ENCODE results near the gene LIMCH1. TPM values are rescaled to one million over a fixed set of nuclear protein-coding genes. Genes with fewer than 3 reads are reported as not detected.

LIMCH1 gene
- total and polyA plus RNA-seq, 11 donors, result 50.9 to 345 (median 233) TPM

DNA sequence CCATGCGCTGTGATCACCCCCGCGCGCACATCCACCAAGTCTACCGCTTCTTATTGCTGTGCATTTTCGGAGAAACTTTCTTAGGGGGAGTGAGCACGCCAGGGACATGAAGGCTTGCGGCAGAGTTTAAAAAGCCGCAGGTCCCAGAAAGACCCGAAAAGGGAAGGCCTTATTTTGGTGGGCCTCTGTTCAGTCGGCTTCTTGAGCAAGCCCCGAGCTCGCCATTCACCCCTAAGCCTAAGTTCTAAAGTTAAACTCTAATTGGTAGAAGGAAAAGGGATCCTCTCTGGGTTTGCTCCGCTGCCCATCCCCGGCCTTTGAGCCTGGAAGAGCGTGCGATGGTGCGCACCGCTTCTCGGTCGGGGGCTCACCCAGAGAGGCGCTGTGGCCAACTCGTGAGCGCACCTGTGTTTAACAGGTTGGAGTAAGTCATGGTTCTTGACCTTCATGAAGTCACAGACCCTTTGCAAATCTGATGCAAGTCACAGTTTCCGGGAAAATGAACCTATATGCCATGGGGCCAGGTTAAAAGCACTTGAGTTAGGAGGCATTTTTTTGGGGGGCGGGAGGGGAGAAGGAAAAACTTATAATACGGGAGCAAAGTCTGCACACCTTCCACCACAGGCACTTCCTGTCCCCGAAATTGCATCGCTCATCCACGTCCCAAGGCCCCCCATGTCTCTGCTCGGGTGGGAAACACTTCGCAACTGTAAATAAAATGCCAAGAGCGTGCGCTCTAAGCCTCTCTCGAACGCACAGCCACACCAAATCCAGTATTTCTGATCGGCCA is 208.7 kb downstream of the LIMCH1 start:
- peak overlapping the region in 2 of 12 donors; percentile 3 to 4 for H3K4me3 ChIP-seq
- H3K9me3 ChIP-seq, result peaks cover 0 to 3% (median 0%) of the 10 kb centered on the region in 12 donors
- peaks cover 0 to 31% (median 0%) of the 10 kb centered on the region in 12 donors for H3K4me1 ChIP-seq
- H3K27me3 ChIP-seq, result peaks cover 52 to 99% (median 88%) of the 10 kb centered on the region in 9 donors
- WGBS, 4 donors, result 6 to 12% (median 8%) methylated on average over 37 of the region's 37 CpGs
- H3K27ac ChIP-seq, result no peak overlapping the region
- DNase-seq (no peak), ATAC-seq (no peak)
- H3K36me3 ChIP-seq, result no peaks in the 10 kb centered on the region
- TF ChIP-seq, protein P1, sequence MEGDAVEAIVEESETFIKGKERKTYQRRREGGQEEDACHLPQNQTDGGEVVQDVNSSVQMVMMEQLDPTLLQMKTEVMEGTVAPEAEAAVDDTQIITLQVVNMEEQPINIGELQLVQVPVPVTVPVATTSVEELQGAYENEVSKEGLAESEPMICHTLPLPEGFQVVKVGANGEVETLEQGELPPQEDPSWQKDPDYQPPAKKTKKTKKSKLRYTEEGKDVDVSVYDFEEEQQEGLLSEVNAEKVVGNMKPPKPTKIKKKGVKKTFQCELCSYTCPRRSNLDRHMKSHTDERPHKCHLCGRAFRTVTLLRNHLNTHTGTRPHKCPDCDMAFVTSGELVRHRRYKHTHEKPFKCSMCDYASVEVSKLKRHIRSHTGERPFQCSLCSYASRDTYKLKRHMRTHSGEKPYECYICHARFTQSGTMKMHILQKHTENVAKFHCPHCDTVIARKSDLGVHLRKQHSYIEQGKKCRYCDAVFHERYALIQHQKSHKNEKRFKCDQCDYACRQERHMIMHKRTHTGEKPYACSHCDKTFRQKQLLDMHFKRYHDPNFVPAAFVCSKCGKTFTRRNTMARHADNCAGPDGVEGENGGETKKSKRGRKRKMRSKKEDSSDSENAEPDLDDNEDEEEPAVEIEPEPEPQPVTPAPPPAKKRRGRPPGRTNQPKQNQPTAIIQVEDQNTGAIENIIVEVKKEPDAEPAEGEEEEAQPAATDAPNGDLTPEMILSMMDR (IDR thresholded peaks at IDR 0.05), result no peak
- no peak for TF ChIP-seq POLR2A (IDR thresholded peaks at IDR 0.05)
- intact Hi-C loops (cut with DNase I), result no loop called here

- Histone ChIP-seq H3K9me3 (peaks cover 0 to 3% (median 0%) of the 10 kb centered on the region in 12 donors), H3K27me3 (peaks cover 58 to 99% (median 96%) of the 10 kb centered on the region in 9 donors), H3K36me3 (no peaks in the 10 kb centered on the region), H3K27ac (no peak overlapping the region), H3K4me1 (peaks cover 0 to 35% (median 0%) of the 10 kb centered on the region in 12 donors), H3K4me3 (peak overlapping the region in 1 of 12 donors; percentile 14)
- DNase-seq (no peak), ATAC-seq (no peak)
- intact Hi-C loops (cut with DNase I), result no loop called here
- 3 to 6% (median 4%) methylated on average over 33 to 49 of the region's 49 CpGs for WGBS, 4 donors
- TF ChIP-seq, protein P1 (IDR thresholded peaks at IDR 0.05), result no peak
- no peak for TF ChIP-seq POLR2A (IDR thresholded peaks at IDR 0.05)
Observed at GRCh38 chr4:41747230-41748055, 209.5 kb downstream of the LIMCH1 start.

DNA sequence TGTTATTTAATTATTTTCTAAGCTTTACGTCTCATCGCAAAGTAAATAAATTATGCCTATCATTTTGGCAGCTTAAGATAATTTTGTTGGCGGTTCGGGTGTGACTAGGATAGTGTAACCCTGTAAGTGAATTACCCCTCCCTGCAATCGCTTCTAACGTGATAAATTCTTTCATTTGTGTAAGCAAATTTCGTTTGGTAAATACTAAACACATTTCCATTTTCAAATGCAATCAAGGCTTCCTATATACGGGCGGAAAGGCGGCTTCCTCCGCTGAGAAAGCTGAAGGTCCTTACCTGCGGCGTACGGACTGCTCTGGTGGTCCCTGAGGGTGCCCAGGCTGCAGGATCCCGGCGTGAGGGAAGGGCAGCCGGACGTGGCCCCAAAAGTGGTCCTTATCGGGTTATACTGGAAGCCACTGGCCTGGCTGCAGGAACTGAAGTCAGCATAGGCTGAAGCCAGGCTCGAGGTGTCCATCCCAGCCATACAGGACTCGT is 210.2 kb downstream of the LIMCH1 start:
- Histone ChIP-seq H3K27me3 (peaks cover 63 to 99% (median 96%) of the 10 kb centered on the region in 9 donors), H3K4me3 (no peak overlapping the region), H3K36me3 (no peaks in the 10 kb centered on the region), H3K4me1 (peaks cover 0 to 35% (median 0%) of the 10 kb centered on the region in 12 donors), H3K9me3 (peaks cover 0 to 3% (median 0%) of the 10 kb centered on the region in 12 donors), H3K27ac (no peak overlapping the region)
- 4 to 8% (median 6%) methylated on average over 21 of the region's 21 CpGs for WGBS, 4 donors
- no peak for ATAC-seq
- intact Hi-C loops (cut with DNase I), result no loop called here
- no peak for DNase-seq
- TF ChIP-seq, protein P1 (IDR thresholded peaks at IDR 0.05), result no peak
- TF ChIP-seq POLR2A (IDR thresholded peaks at IDR 0.05), result no peak
